HG03520 (cell line): Measurements from ENCODE around the gene CALY.
A peak's percentile ranks its signal among the peaks of the same experiment; 100 is the strongest.
"Not testable (repeated sequence)": the region's sequence is repeated elsewhere in the genome, so short reads cannot be mapped to it uniquely, and the experiment has no call there.

Source experiments
- ATAC-seq: cut with Tn5 transposase; IDR thresholded peaks from one replicate; pipeline ENCODE4 v1.9.1; 2021; ENCODE audit warnings: mild to moderate bottlenecking, moderate library complexity; ENCODE audit not compliant: unreplicated experiment

The CALY gene

GRCh38 chr10:133334503-133335245, 2.0 kb downstream of the CALY start:
- ATAC-seq, result no peak

GRCh38 chr10:133332936-133333699, 3.6 kb downstream of the CALY start:
- ATAC-seq, result no peak

- peak; percentile 81 for ATAC-seq
These were observed 7.0 kb downstream of the CALY start for GRCh38 chr10:133329491-133330202.

GRCh38 chr10:133328358-133329343, 8.0 kb downstream of the CALY start:
- ATAC-seq, result no peak

- no peak for ATAC-seq
These were observed 8.9 kb downstream of the CALY start for GRCh38 chr10:133327651-133328357.

GRCh38 chr10:133326745-133327650, 9.7 kb downstream of the CALY start:
- ATAC-seq, result no peak

GRCh38 chr10:133326223-133326551, 10.5 kb downstream of the CALY start:
- ATAC-seq, result no peak

- no peak for ATAC-seq
These were observed 11.1 kb downstream of the CALY start for GRCh38 chr10:133325440-133326222.

- no peak for ATAC-seq
These were observed 11.8 kb downstream of the CALY start for GRCh38 chr10:133324857-133325260.

- no peak for ATAC-seq
These were observed 12.4 kb downstream of the CALY start for GRCh38 chr10:133324198-133324792.

GRCh38 chr10:133322064-133322709, 14.5 kb downstream of the CALY start:
- ATAC-seq, result not testable (repeated sequence)

GRCh38 chr10:133320852-133321422, 15.8 kb downstream of the CALY start:
- ATAC-seq, result not testable (repeated sequence)

GRCh38 chr10:133318494-133319127, 18.1 kb downstream of the CALY start:
- ATAC-seq, result peak; percentile 94

- ATAC-seq, result no peak
These were observed 20.0 kb downstream of the CALY start for GRCh38 chr10:133316732-133317131.

GRCh38 chr10:133316266-133316665, 20.4 kb downstream of the CALY start:
- no peak for ATAC-seq

- ATAC-seq, result no peak
These were observed 20.8 kb downstream of the CALY start for GRCh38 chr10:133315847-133316246.
